Uterine smooth muscle cell (primary cell): Measurements from ENCODE around the gene WDCP. TPM values are rescaled to one million over a fixed set of nuclear protein-coding genes. Genes with fewer than 3 reads are reported as not detected.

Source experiments
- total RNA-seq: library from RNA; depleted of rRNA; stranded (reverse); fragments of >200 nt; gene quantifications from 2 replicates; pipeline ENCODE4 v1.2.3, GENCODE V29; 2014

The WDCP gene
- 9.0 and 12.1 TPM in 2 replicates for total RNA-seq

GRCh38 chr2:24046930-24047702 lies at the start of gene WDCP:
Gene WDCP (minus strand): TSS chr2:24047391. CDS start chr2:24039494, 7,897 bp downstream.

GRCh38 chr2:24084386-24085199 lies 37.4 kb upstream of the WDCP start, which contains the start of gene TP53I3:
Gene TP53I3 (minus strand): TSS chr2:24084834. CDS start chr2:24084326, 508 bp downstream.

DNA sequence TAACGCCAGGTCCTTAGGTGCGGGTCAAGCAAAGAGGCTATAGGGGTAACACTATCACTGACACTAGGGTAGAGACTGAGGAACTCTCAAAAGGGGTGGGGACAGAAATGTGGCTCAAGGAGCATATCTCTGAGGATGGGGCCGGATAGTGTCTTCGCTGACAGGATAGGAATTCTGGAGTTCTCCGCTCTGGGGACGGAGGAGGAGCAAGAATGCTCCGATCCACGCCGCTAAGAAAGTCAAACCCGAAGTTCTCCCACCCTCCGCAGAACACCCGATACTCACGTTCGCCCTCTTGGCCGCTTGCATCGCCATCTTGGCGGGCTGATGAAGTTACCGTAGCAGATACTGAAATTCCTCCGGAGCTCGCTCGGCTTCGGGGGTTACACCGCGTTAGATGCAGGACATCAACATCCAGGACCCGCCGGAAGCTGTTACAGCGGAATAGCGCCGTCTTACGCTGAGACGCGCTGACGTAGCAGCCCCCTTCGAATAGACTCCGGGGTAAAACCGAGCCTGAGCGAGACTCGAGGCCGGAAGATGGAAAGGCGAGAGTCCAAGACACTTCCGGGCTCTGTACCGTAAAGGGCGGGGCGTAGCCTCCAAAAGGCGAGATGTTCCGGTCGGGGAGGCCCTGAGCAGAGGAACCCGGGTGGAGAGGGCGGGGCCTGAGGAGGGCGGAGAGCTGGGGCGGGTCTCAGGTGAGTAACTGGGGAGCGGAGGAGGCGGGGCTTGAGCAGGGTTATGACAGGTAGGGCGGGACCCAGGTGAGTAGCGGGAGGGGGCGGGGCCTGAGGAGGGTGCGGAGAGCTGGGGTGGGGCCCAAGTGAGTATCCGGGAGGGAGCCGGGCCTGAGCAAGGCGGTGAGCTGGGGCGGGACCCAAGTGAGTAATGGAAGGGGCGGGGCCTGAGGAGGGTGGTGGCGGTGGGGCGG lies 29.0 kb upstream of the WDCP start, which contains the start of gene SF3B6:
TSS of gene SF3B6 (minus strand) at position 412 of the 934 bp plus-strand sequence. CDS start at position 315, 97 bp downstream.

DNA sequence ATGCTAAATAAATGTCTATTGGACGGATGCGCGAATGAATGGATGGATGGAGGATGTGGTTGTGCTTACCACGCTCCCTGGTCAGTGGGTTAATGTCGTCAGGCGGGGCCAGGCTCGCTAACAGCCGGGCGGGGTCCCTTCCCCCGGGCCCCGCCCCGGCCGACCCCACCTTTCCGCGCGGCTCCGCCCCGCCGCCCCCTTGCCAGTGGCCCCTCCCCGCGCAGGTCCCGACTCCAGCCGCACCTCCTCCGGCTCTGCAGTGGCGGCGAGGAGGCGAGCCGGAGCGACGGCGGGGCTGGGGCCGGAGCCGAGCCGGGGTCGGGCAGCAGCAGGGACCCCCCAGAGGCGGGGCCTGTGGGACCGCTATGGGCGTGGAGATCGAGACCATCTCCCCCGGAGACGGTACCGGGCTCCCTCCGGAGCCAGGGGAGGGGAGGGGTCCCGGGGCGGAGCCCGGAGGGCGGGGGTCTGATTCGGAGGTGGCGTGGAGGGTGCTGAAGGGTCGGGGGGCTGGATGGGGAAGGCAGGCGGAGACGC lies 2.4 kb upstream of the WDCP start, which contains the start of gene FKBP1B:
TSS of gene FKBP1B (plus strand) at position 257 of the 537 bp plus-strand sequence. CDS start at position 366, 109 bp downstream.

GRCh38 chr2:24009680-24010476 lies 37.3 kb downstream of the WDCP start, which contains the start of gene MFSD2B:
Gene MFSD2B (plus strand): TSS chr2:24010085. CDS start chr2:24010097, 12 bp downstream.

Other genes starting within 250 kb of the WDCP start
- gene ATAD2B, start 120.3 kb downstream of the WDCP start, total RNA-seq, result 12.0 and 15.4 TPM in 2 replicates
- 11.6 and 13.9 TPM in 2 replicates for gene UBXN2A, start 106.9 kb downstream of the WDCP start, total RNA-seq
- under 0.01 and 0.11 TPM in 2 replicates for gene MFSD2B, start 37.3 kb downstream of the WDCP start, total RNA-seq
- 6.6 and 10.9 TPM in 2 replicates for gene FKBP1B, start 2.4 kb upstream of the WDCP start, total RNA-seq
- 139 and 147 TPM in 2 replicates for gene SF3B6, start 28.9 kb upstream of the WDCP start, total RNA-seq
- gene TP53I3, start 37.4 kb upstream of the WDCP start, total RNA-seq, result 31.3 and 65.1 TPM in 2 replicates
- gene PFN4, start 75.9 kb upstream of the WDCP start, total RNA-seq, result 0.33 and 0.62 TPM in 2 replicates
- gene FAM228B, start 76.1 kb upstream of the WDCP start, total RNA-seq, result 6.6 and 11.0 TPM in 2 replicates
- under 0.01 and 0.11 TPM in 2 replicates for gene FAM228A, start 127.7 kb upstream of the WDCP start, total RNA-seq